ENCODE data around the gene GRIFIN. TPM values are rescaled to one million over a fixed set of nuclear protein-coding genes. Genes with fewer than 3 reads are reported as not detected.

GRIFIN gene
- total RNA-seq, 1 donor from 2014 or later = not detected

GRCh38 chr7:2519119-2519930, 43.1 kb upstream of the GRIFIN start, which contains the start of gene LFNG:
Gene LFNG, plus strand, starts transcription at chr7:2519774. Its CDS starts 88 bp downstream, at chr7:2519862.
- TF ChIP-seq, protein P1, sequence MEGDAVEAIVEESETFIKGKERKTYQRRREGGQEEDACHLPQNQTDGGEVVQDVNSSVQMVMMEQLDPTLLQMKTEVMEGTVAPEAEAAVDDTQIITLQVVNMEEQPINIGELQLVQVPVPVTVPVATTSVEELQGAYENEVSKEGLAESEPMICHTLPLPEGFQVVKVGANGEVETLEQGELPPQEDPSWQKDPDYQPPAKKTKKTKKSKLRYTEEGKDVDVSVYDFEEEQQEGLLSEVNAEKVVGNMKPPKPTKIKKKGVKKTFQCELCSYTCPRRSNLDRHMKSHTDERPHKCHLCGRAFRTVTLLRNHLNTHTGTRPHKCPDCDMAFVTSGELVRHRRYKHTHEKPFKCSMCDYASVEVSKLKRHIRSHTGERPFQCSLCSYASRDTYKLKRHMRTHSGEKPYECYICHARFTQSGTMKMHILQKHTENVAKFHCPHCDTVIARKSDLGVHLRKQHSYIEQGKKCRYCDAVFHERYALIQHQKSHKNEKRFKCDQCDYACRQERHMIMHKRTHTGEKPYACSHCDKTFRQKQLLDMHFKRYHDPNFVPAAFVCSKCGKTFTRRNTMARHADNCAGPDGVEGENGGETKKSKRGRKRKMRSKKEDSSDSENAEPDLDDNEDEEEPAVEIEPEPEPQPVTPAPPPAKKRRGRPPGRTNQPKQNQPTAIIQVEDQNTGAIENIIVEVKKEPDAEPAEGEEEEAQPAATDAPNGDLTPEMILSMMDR (IDR thresholded peaks at IDR 0.05) = no peak
- Mint-ChIP-seq H3K36me3 (ENCODE audit: low read depth) (peaks cover 3% of the 10 kb centered on the region), H3K9me3 (ENCODE audit: low read depth) (no peaks in the 10 kb centered on the region), H3K27me3 (ENCODE audit: low read depth) (no peaks in the 10 kb centered on the region), H3K4me3 (ENCODE audit: unreplicated experiment) (peak within 1 kb of the TSS; percentile 80), H3K4me1 (ENCODE audit: low read depth) (peaks cover 66% of the 10 kb centered on the region), H3K27ac (ENCODE audit: unreplicated experiment) (peak within 1 kb of the TSS; percentile 32)
- no peak for DNase-seq (ENCODE audit: low spot score)

DNA sequence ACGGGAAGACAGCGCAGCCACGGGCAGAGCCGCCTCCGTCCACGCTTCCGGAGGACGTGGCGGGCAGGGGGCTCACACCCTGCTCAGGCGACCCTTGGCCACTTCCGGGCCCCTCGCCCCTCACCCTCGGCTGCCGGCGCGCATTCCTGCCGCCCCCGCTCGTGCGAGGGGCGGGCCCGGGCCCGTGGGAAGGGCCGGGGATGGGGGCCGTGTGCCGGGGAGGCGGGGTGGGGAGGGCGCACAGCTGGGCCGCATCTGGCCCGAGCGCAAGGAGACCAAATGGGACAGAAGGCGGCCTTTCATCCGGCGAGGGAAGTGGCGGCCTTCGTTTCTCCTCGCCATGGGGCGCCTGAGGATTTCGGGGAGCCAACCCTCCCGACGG, 42.5 kb upstream of the GRIFIN start:
- no peaks in the 10 kb centered on the region for H3K9me3 Mint-ChIP-seq (ENCODE audit: low read depth)
- H3K27ac Mint-ChIP-seq (ENCODE audit: unreplicated experiment) = peak overlapping the region; percentile 86
- H3K4me3 Mint-ChIP-seq (ENCODE audit: unreplicated experiment) = peak overlapping the region; percentile 64
- H3K36me3 Mint-ChIP-seq (ENCODE audit: low read depth) = peaks cover 3% of the 10 kb centered on the region
- no peak for DNase-seq (ENCODE audit: low spot score)
- TF ChIP-seq, protein P1 (IDR thresholded peaks at IDR 0.05) = no peak
- H3K27me3 Mint-ChIP-seq (ENCODE audit: low read depth) = no peaks in the 10 kb centered on the region
- H3K4me1 Mint-ChIP-seq (ENCODE audit: low read depth) = peaks cover 63% of the 10 kb centered on the region

- Mint-ChIP-seq H3K36me3 (ENCODE audit: low read depth) (peaks cover 1% of the 10 kb centered on the region), H3K9me3 (ENCODE audit: low read depth) (no peaks in the 10 kb centered on the region), H3K4me1 (ENCODE audit: low read depth) (peaks cover 56% of the 10 kb centered on the region), H3K4me3 (ENCODE audit: unreplicated experiment) (peak overlapping the region; percentile 42), H3K27me3 (ENCODE audit: low read depth) (no peaks in the 10 kb centered on the region), H3K27ac (ENCODE audit: unreplicated experiment) (peak overlapping the region; percentile 86)
- no peak for DNase-seq (ENCODE audit: low spot score)
- TF ChIP-seq, protein P1 (IDR thresholded peaks at IDR 0.05) = no peak
Observed at GRCh38 chr7:2517678-2518507, 41.7 kb upstream of the GRIFIN start.

DNA sequence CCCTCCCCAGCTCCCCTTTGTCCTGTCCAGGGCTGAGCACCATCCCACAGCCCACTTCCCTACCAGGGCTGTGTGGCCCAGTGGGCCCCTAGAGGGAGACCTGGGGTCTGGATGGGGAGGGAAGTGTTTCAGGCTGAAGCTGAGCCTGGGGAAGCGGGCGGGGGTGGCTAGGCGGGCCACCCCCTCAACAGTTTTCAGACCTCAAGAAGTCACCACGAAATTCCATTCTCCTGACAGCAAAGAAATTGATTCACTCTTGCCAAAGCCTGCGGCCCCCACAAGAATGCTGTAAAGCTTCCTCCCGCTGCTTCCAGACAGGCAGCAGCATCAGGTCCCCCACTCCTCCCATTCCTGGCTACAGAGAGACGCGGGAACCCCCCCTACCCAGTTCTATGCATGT, 40.8 kb upstream of the GRIFIN start:
- H3K27me3 Mint-ChIP-seq (ENCODE audit: low read depth) = no peaks in the 10 kb centered on the region
- H3K36me3 Mint-ChIP-seq (ENCODE audit: low read depth) = no peaks in the 10 kb centered on the region
- no peak for DNase-seq (ENCODE audit: low spot score)
- H3K27ac Mint-ChIP-seq (ENCODE audit: unreplicated experiment) = peak overlapping the region; percentile 86
- H3K4me1 Mint-ChIP-seq (ENCODE audit: low read depth) = peaks cover 54% of the 10 kb centered on the region
- no peaks in the 10 kb centered on the region for H3K9me3 Mint-ChIP-seq (ENCODE audit: low read depth)
- TF ChIP-seq, protein P1 (IDR thresholded peaks at IDR 0.05) = peak; percentile 36
- no peak overlapping the region for H3K4me3 Mint-ChIP-seq (ENCODE audit: unreplicated experiment)

DNA sequence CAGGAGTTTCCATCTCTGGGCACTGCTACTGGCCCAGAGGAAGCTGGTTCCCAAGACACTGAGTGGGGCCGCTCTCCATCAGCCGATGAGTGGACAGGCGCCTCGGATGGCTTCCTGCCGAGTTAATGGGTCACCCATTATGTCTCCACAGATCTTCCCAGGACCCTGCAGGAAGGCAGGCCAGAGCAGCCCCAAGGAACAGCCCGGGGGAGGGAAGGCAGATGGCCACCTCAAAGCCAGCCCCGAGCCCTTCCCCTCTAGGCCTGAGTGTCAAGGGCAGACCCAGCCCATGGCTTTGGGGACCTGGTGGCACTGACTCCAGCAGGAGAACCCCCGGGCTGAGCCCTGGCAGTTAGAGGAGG, 40.0 kb upstream of the GRIFIN start:
- Mint-ChIP-seq H3K4me3 (ENCODE audit: unreplicated experiment) (no peak overlapping the region), H3K4me1 (ENCODE audit: low read depth) (peaks cover 50% of the 10 kb centered on the region), H3K9me3 (ENCODE audit: low read depth) (no peaks in the 10 kb centered on the region), H3K36me3 (ENCODE audit: low read depth) (no peaks in the 10 kb centered on the region), H3K27ac (ENCODE audit: unreplicated experiment) (peak overlapping the region; percentile 86), H3K27me3 (ENCODE audit: low read depth) (no peaks in the 10 kb centered on the region)
- no peak for DNase-seq (ENCODE audit: low spot score)
- TF ChIP-seq, protein P1 (IDR thresholded peaks at IDR 0.05) = no peak
